ENCODE data around the gene MCTP1.

DNA sequence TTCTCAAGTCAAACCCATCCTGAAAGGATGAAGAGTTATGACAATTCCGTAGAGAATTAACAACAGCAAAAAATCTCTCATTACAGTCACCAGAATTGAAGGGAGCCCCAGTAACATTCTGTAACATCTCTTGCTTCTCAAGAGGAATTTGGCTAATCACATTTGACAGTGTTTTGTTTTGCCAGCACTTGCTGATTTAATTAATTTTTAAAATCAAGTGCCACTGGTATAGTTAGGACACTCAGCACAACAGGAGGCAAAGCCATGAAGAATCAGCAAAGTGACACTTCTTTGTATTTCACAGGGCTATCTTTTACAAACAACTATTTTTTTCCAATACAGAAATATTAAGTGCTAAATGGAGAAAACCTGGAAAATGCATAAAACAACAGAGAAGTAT lies 152.8 kb downstream of the MCTP1 start:
- TF ChIP-seq CTCF (IDR thresholded peaks at IDR 0.05; ENCODE audit: low read depth, low read length) (no peak), EZH2phosphoT487 (IDR thresholded peaks at IDR 0.05; ENCODE audit: low read depth) (no peak)

Data from OCI-LY3 (cell line).